OCI-LY3 (cell line): ENCODE measurements around the gene CSTPP1.

Experiments used
- H2AFZ ChIP-seq: fragments of 200-600, 300-600 bp; shearing (Covaris generic); 2 replicates; pipeline ENCODE4 v1.6.0; 2014; ENCODE audit warnings: antibody characterized with exemption, low read depth, low read length
- H3K27ac ChIP-seq: fragments of 200-600, 300-600 bp; sonication (generic); 2 replicates; pipeline ENCODE4 v1.5.1; 2014; ENCODE audit warnings: mild to moderate bottlenecking, low read length, moderate library complexity, mixed read lengths
- H3K27me3 ChIP-seq: fragments of 200-600, 300-600 bp; sonication (generic); 2 replicates; pipeline ENCODE4 v1.6.1; 2014; ENCODE audit warnings: low read depth, low read length, mixed read lengths
- H3K36me3 ChIP-seq: fragments of 200-600, 300-600 bp; sonication (generic); replicated peaks from 2 replicates; pipeline ENCODE3; 2014; ENCODE audit warnings: low read depth, low read length, mixed read lengths
- H3K4me1 ChIP-seq: fragments of 300-600, 200-600 bp; sonication (generic); 2 replicates; pipeline ENCODE4 v1.6.1; 2014; ENCODE audit warnings: low read length, mixed read lengths
- H3K4me2 ChIP-seq: fragments of 200-600, 300-600 bp; sonication (generic); 2 replicates; pipeline ENCODE4 v1.6.1; 2014; ENCODE audit warnings: low read length, mixed read lengths
- H3K4me3 ChIP-seq: fragments of 300-600, 200-600 bp; sonication (generic); 2 replicates; pipeline ENCODE4 v1.5.1; 2014; ENCODE audit warnings: antibody characterized with exemption, mild to moderate bottlenecking, low read length, moderate library complexity
- H3K79me2 ChIP-seq: fragments of 300-600, 200-600 bp; shearing (Covaris generic); 2 replicates; pipeline ENCODE4 v1.6.1; 2014; ENCODE audit warnings: mild to moderate bottlenecking, low read length, mixed read lengths
- H3K9ac ChIP-seq: fragments of 300-600, 200-600 bp; shearing (Covaris generic); 2 replicates; pipeline ENCODE4 v1.6.0; 2014; ENCODE audit warnings: mild to moderate bottlenecking, low read length, moderate library complexity
- H3K9me3 ChIP-seq: fragments of 200-600, 300-600 bp; shearing (Covaris generic); 2 replicates; pipeline ENCODE4 v1.6.1; 2014; ENCODE audit warnings: low read length, mixed read lengths; ENCODE audit not compliant: insufficient read depth
- H4K20me1 ChIP-seq: fragments of 200-600, 300-600 bp; sonication (generic); 2 replicates; pipeline ENCODE4 v1.6.1; 2016; ENCODE audit warnings: low read length, mixed read lengths; ENCODE audit not compliant: insufficient read depth
- CTCF ChIP-seq: fragments of 200-600, 300-600 bp; sonication (generic); IDR thresholded peaks from 2 replicates; pipeline ENCODE4 v1.5.1; 2014; ENCODE audit warnings: antibody characterized with exemption, low read length, low read depth
- EZH2phosphoT487 ChIP-seq: fragments of 200-600 bp; shearing (Covaris generic); IDR thresholded peaks from 2 replicates; pipeline ENCODE4 v1.6.1; 2018; ENCODE audit warnings: antibody characterized with exemption, mixed run types, low read depth

The CSTPP1 gene

GRCh38 chr11:47139878-47140277, 203.3 kb downstream of the CSTPP1 start:
- H3K4me2 ChIP-seq, result no peak overlapping the region
- H4K20me1 ChIP-seq, result no peaks in the 10 kb centered on the region
- no peaks in the 10 kb centered on the region for H3K27me3 ChIP-seq
- H3K9ac ChIP-seq, result no peak overlapping the region
- H3K27ac ChIP-seq, result no peak overlapping the region
- H3K79me2 ChIP-seq, result no peaks in the 10 kb centered on the region
- H3K36me3 ChIP-seq, result no peaks in the 10 kb centered on the region
- no peak overlapping the region for H3K4me3 ChIP-seq
- no peak overlapping the region for H2AFZ ChIP-seq
- H3K9me3 ChIP-seq, result no peaks in the 10 kb centered on the region
- TF ChIP-seq CTCF (no peak), EZH2phosphoT487 (no peak)
- H3K4me1 ChIP-seq, result no peaks in the 10 kb centered on the region

- Histone ChIP-seq H4K20me1 (no peaks in the 10 kb centered on the region), H3K9ac (no peak overlapping the region), H2AFZ (no peak overlapping the region), H3K79me2 (no peaks in the 10 kb centered on the region), H3K4me3 (no peak overlapping the region), H3K9me3 (no peaks in the 10 kb centered on the region), H3K4me2 (no peak overlapping the region), H3K36me3 (no peaks in the 10 kb centered on the region), H3K4me1 (no peaks in the 10 kb centered on the region), H3K27ac (no peak overlapping the region), H3K27me3 (no peaks in the 10 kb centered on the region)
- TF ChIP-seq EZH2phosphoT487 (no peak), CTCF (no peak)
Measured at GRCh38 chr11:47143322-47143721, 206.8 kb downstream of the CSTPP1 start.

GRCh38 chr11:47144541-47144940, 208.0 kb downstream of the CSTPP1 start:
- H4K20me1 ChIP-seq, result no peaks in the 10 kb centered on the region
- H3K4me1 ChIP-seq, result no peaks in the 10 kb centered on the region
- no peaks in the 10 kb centered on the region for H3K36me3 ChIP-seq
- no peak overlapping the region for H2AFZ ChIP-seq
- no peaks in the 10 kb centered on the region for H3K27me3 ChIP-seq
- H3K27ac ChIP-seq, result no peak overlapping the region
- no peaks in the 10 kb centered on the region for H3K9me3 ChIP-seq
- H3K79me2 ChIP-seq, result no peaks in the 10 kb centered on the region
- TF ChIP-seq CTCF (no peak), EZH2phosphoT487 (no peak)
- no peak overlapping the region for H3K4me2 ChIP-seq
- no peak overlapping the region for H3K9ac ChIP-seq
- no peak overlapping the region for H3K4me3 ChIP-seq

GRCh38 chr11:47147250-47147649, 210.7 kb downstream of the CSTPP1 start:
- H3K9ac ChIP-seq, result no peak overlapping the region
- H3K79me2 ChIP-seq, result no peaks in the 10 kb centered on the region
- H3K4me1 ChIP-seq, result no peaks in the 10 kb centered on the region
- H3K9me3 ChIP-seq, result no peaks in the 10 kb centered on the region
- no peak overlapping the region for H3K4me3 ChIP-seq
- no peak for TF ChIP-seq EZH2phosphoT487
- TF ChIP-seq CTCF, result no peak
- no peak overlapping the region for H3K27ac ChIP-seq
- no peak overlapping the region for H3K4me2 ChIP-seq
- no peaks in the 10 kb centered on the region for H3K36me3 ChIP-seq
- H2AFZ ChIP-seq, result no peak overlapping the region
- H3K27me3 ChIP-seq, result no peaks in the 10 kb centered on the region
- no peaks in the 10 kb centered on the region for H4K20me1 ChIP-seq
